ENCODE data around the gene TXNL4B.
"Not testable (repeated sequence)": the region's sequence is repeated elsewhere in the genome, so short reads cannot be mapped to it uniquely, and the experiment has no call there.

Gene TXNL4B

DNA sequence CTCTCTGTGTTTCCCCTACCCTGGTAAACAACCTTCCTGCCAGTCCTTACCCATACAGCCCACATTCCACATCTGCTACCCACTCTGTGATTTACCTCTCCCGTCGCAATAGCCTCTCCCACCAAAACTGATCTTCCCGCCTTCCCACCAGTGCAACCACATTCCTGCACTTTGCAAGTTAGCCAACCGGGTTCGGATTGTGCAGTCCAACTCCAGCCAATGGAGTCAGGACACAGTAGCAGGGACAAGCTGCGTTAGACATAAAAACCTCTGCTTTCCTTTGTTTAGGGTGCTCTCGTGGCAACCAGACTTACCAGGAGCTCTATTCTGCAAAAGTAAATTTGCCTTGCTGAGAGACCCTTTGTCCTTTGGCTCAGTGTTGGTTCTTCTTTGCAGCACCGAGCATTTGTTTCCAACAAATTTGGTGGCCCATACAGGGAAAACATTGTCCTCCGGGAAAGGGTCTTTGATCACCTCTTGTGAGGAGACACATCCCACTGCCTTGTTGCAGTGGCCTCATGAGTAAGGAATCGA is 29.0 kb downstream of the TXNL4B start:
- Histone ChIP-seq H3K36me3 (ENCODE audit: control insufficient read depth, insufficient read depth, low read length) (no peaks in the 10 kb centered on the region), H3K27me3 (ENCODE audit: control insufficient read depth, insufficient read depth, low read length) (no peaks in the 10 kb centered on the region), H3K9me3 (ENCODE audit: control insufficient read depth, low read length) (no peaks in the 10 kb centered on the region), H3K9ac (ENCODE audit: low read length) (no peak overlapping the region), H3K4me3 (ENCODE audit: low read length) (no peak overlapping the region), H3K4me1 (ENCODE audit: control insufficient read depth, insufficient read depth, low read length) (no peaks in the 10 kb centered on the region)

DNA sequence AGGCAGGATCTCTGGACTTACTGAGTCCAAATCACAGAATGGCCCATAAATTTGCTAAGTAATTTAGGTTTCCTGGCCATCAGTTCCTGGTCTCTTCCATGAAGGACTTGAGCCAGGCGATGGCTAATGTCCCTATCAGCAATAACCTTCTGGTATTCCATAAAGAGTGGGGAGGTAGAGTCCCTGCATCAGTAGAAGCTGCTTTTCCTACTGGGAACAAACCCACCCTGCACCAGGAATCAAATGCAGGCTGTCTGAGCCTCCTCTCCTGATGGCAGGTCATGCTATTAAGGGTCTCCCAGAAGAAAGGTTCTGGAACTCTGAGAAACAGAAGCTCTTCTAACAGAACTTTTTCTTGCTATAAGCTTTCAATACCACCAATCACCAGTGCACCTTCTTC is 31.9 kb downstream of the TXNL4B start:
- no peak overlapping the region for H3K9ac ChIP-seq (ENCODE audit: low read length)
- no peaks in the 10 kb centered on the region for H3K36me3 ChIP-seq (ENCODE audit: control insufficient read depth, insufficient read depth, low read length)
- no peaks in the 10 kb centered on the region for H3K9me3 ChIP-seq (ENCODE audit: control insufficient read depth, low read length)
- H3K27me3 ChIP-seq (ENCODE audit: control insufficient read depth, insufficient read depth, low read length), result no peaks in the 10 kb centered on the region
- no peak overlapping the region for H3K4me3 ChIP-seq (ENCODE audit: low read length)
- no peaks in the 10 kb centered on the region for H3K4me1 ChIP-seq (ENCODE audit: control insufficient read depth, insufficient read depth, low read length)

DNA sequence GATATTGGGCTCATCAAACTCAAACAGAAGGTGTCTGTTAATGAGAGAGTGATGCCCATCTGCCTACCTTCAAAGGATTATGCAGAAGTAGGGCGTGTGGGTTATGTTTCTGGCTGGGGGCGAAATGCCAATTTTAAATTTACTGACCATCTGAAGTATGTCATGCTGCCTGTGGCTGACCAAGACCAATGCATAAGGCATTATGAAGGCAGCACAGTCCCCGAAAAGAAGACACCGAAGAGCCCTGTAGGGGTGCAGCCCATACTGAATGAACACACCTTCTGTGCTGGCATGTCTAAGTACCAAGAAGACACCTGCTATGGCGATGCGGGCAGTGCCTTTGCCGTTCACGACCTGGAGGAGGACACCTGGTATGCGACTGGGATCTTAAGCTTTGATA is 33.0 kb downstream of the TXNL4B start:
- Histone ChIP-seq H3K4me3 (ENCODE audit: low read length) (no peak overlapping the region), H3K4me1 (ENCODE audit: control insufficient read depth, insufficient read depth, low read length) (no peaks in the 10 kb centered on the region)

DNA sequence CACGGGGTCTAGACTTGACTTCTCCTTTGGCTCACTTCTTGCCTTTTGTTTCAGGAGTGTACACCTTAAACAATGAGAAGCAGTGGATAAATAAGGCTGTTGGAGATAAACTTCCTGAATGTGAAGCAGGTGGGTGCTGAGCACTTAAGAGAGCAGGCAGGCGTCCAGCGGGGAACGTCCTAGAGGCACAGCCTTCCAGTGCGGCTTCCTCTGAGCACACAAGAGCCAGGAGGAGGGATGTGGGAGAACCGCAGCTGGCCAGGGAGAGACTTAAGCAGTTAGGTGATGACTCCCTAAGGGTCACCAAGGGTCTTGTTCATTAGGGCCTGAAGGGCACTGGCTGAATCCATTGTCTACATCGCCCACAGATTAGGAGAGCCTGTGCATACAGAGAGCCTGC is 34.4 kb downstream of the TXNL4B start:
- not testable (repeated sequence) for H3K9ac ChIP-seq (ENCODE audit: low read length); H3K9me3 ChIP-seq (ENCODE audit: control insufficient read depth, low read length); H3K4me3 ChIP-seq (ENCODE audit: low read length); H3K4me1 ChIP-seq (ENCODE audit: control insufficient read depth, insufficient read depth, low read length); H3K27me3 ChIP-seq (ENCODE audit: control insufficient read depth, insufficient read depth, low read length); H3K36me3 ChIP-seq (ENCODE audit: control insufficient read depth, insufficient read depth, low read length)

More for the DNA sequence above, 33.0 kb downstream of the TXNL4B start:
- no peaks in the 10 kb centered on the region for H3K36me3 ChIP-seq (ENCODE audit: control insufficient read depth, insufficient read depth, low read length)
- no peak overlapping the region for H3K9ac ChIP-seq (ENCODE audit: low read length)
- no peaks in the 10 kb centered on the region for H3K9me3 ChIP-seq (ENCODE audit: control insufficient read depth, low read length)
- H3K27me3 ChIP-seq (ENCODE audit: control insufficient read depth, insufficient read depth, low read length), result no peaks in the 10 kb centered on the region

DNA sequence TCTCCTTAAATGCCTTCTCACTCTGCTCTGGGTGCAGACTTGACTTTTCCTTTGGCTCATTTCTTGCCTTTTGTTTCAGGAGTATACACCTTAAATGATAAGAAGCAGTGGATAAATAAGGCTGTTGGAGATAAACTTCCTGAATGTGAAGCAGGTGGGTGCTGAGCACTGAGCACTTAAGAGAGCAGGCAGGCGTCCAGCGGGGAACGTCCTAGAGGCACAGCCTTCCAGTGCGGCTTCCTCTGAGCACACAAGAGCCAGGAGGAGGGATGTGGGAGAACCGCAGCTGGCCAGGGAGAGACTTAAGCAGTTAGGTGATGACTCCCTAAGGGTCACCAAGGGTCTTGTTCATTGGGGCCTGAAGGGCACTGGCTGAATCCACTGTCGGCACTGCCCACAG is 36.1 kb downstream of the TXNL4B start:
- H3K36me3 ChIP-seq (ENCODE audit: control insufficient read depth, insufficient read depth, low read length); H3K9me3 ChIP-seq (ENCODE audit: control insufficient read depth, low read length); H3K4me1 ChIP-seq (ENCODE audit: control insufficient read depth, insufficient read depth, low read length); H3K4me3 ChIP-seq (ENCODE audit: low read length); H3K27me3 ChIP-seq (ENCODE audit: control insufficient read depth, insufficient read depth, low read length); H3K9ac ChIP-seq (ENCODE audit: low read length): not testable (repeated sequence)

DNA sequence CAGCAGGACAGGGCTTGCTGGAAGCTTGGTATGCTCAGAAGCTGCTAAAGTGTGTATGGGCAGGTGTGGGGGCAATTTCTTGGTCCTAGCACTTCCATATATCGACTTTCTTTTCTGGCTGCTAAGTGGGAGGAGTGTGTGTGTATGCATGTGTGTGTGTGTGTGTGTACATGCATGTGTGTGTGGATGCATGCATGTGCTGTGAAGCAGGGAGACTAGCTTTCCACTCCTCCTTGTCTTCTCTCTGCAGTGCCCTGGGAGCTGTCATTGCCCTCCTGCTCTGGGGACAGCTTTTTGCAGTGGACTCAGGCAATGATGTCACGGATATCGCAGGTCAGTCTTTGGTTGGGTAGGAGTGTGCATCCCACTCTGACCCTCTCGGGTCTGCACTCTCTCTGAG is 37.5 kb downstream of the TXNL4B start:
- Histone ChIP-seq H3K27me3 (ENCODE audit: control insufficient read depth, insufficient read depth, low read length) (no peaks in the 10 kb centered on the region), H3K4me1 (ENCODE audit: control insufficient read depth, insufficient read depth, low read length) (no peaks in the 10 kb centered on the region), H3K36me3 (ENCODE audit: control insufficient read depth, insufficient read depth, low read length) (no peaks in the 10 kb centered on the region), H3K9me3 (ENCODE audit: control insufficient read depth, low read length) (no peaks in the 10 kb centered on the region), H3K9ac (ENCODE audit: low read length) (no peak overlapping the region), H3K4me3 (ENCODE audit: low read length) (no peak overlapping the region)

DNA sequence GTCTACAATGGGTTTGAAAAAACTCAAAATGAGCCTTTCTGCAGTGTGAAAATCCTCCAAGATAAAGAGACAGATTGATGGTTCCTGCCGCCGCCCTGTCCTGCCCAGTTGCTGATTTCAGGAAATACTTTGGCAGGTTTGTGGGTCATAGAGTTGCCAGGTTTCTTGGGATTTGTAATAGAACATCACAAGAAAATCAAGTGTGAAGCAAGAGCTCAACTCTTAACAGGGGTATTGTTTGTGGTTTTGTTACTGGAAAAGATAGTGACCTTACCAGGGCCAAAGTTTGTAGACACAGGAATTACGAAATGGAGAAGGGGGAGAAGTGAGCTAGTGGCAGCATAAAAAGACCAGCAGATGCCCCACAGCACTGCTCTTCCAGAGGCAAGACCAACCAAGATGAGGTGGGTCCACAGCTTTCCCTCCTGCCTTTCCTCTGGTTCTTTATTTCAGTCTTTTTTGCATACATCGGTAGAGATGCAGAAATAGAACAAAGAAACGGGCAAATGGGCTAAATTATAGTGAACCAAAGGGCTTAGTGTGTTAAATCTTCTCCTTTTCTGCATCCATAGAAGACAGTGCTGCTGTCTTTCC is 39.1 kb downstream of the TXNL4B start, which contains the start of gene HP:
Gene HP (plus strand): TSS at position 252 of the 594 bp plus-strand sequence. CDS start 148 bp downstream, at position 400.
- H3K9ac ChIP-seq (ENCODE audit: low read length); H3K4me1 ChIP-seq (ENCODE audit: control insufficient read depth, insufficient read depth, low read length); H3K27me3 ChIP-seq (ENCODE audit: control insufficient read depth, insufficient read depth, low read length); H3K4me3 ChIP-seq (ENCODE audit: low read length); H3K36me3 ChIP-seq (ENCODE audit: control insufficient read depth, insufficient read depth, low read length); H3K9me3 ChIP-seq (ENCODE audit: control insufficient read depth, low read length): not testable (repeated sequence)

DNA sequence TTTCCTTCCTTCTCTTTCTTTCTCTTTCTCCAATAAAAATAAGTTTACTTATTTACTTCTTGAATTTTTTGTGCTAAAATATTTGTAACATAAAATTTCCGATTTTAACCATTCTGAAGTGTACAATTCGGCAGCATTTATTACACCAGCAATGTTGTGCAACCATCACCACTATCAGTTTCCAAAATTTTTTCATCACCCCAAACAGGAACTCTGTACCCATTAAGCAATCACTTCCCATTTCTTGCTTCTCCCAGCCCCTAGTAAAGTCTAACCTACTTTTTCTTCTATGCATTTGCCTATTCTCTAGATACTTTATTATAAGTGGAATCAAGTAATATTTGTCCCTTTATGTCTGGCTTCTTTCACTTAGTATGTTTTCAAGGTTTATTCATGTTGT is 41.6 kb downstream of the TXNL4B start:
- no peaks in the 10 kb centered on the region for H3K36me3 ChIP-seq (ENCODE audit: control insufficient read depth, insufficient read depth, low read length)
- H3K4me3 ChIP-seq (ENCODE audit: low read length), result no peak overlapping the region
- no peaks in the 10 kb centered on the region for H3K4me1 ChIP-seq (ENCODE audit: control insufficient read depth, insufficient read depth, low read length)
- no peaks in the 10 kb centered on the region for H3K9me3 ChIP-seq (ENCODE audit: control insufficient read depth, low read length)
- H3K9ac ChIP-seq (ENCODE audit: low read length), result no peak overlapping the region
- no peaks in the 10 kb centered on the region for H3K27me3 ChIP-seq (ENCODE audit: control insufficient read depth, insufficient read depth, low read length)

DNA sequence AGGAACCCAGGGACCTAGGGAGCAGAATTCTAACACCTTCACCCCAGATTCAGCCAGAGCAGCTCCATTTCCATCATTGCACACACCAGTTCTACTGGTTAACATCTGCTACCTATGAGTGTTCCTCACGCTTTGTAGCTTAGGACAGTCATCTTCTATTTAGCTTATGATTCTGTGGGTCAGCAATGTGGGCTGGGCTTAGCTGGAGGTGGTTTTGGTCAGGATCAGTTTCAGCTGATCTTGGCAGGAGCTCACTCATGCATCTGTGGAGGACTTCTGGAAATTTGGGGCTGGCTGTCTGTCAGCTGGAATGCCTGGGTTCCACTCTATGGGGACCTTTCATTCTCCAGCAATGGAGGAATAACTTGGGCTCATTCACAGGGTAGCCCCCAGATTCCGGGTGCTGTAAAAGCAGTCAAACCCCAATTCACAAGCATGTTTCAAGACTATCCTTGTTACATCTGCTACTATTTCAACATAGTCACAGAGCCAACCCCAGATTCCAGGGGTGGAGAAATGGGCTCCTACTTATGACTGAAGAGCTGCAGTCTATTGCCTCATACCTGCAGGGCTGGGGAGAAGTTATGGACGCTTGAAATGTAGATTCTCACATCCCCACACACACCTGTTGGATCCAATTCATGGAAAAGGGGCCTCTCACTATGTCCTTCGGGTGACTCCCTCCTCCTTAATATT is 42.5 kb downstream of the TXNL4B start:
- H3K4me3 ChIP-seq (ENCODE audit: low read length), result no peak overlapping the region
- H3K9me3 ChIP-seq (ENCODE audit: control insufficient read depth, low read length), result no peaks in the 10 kb centered on the region
- no peaks in the 10 kb centered on the region for H3K4me1 ChIP-seq (ENCODE audit: control insufficient read depth, insufficient read depth, low read length)
- no peaks in the 10 kb centered on the region for H3K27me3 ChIP-seq (ENCODE audit: control insufficient read depth, insufficient read depth, low read length)
- H3K9ac ChIP-seq (ENCODE audit: low read length), result no peak overlapping the region
- H3K36me3 ChIP-seq (ENCODE audit: control insufficient read depth, insufficient read depth, low read length), result no peaks in the 10 kb centered on the region

DNA sequence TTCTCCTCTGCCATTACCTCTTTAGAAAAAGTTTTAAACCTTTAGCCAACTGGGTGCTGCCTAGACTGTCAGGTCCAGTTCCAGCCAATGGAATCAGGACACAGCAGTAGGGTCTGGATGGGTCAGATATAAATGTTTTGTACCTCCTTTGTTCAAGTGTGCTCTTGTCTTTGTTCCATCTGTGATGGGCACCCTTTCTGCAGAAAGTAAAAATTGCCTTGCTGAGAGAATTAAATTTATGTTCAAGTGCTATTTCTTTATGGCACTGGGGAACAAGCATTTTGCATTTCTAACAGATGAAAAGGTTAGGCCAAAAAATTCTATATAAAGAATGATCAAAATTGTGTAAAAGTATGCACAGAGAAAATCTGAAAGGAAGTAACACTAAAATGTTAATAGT is 44.3 kb downstream of the TXNL4B start:
- Histone ChIP-seq H3K4me3 (ENCODE audit: low read length) (no peak overlapping the region), H3K36me3 (ENCODE audit: control insufficient read depth, insufficient read depth, low read length) (no peaks in the 10 kb centered on the region), H3K27me3 (ENCODE audit: control insufficient read depth, insufficient read depth, low read length) (no peaks in the 10 kb centered on the region), H3K9ac (ENCODE audit: low read length) (no peak overlapping the region), H3K4me1 (ENCODE audit: control insufficient read depth, insufficient read depth, low read length) (no peaks in the 10 kb centered on the region), H3K9me3 (ENCODE audit: control insufficient read depth, low read length) (no peaks in the 10 kb centered on the region)

DNA sequence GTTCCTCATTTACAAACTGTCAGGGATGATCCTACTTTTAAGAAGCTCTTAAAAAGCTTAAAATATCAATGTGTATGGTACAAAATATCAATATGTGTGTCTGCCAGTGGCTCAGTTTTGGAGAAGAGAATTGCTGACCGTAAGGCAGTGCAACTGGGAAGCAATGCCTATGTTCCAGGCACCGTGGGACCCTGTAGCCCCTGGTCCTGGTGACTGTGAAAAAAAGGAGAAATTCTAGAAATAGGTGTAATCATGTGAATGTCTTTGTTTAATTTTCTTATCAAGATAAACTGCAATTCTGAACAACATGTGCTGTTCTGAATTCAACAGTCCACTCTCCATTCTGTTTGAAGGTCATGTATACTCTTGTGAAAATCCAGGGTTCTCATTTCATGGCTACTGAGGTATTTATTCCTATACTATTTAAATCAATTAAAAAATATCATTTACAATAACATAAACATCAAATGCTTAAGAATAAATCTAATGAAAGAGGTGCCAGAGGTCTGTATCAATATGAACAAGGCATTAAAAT is 48.5 kb downstream of the TXNL4B start:
- H3K27me3 ChIP-seq (ENCODE audit: control insufficient read depth, insufficient read depth, low read length), result no peaks in the 10 kb centered on the region
- no peak overlapping the region for H3K9ac ChIP-seq (ENCODE audit: low read length)
- H3K4me3 ChIP-seq (ENCODE audit: low read length), result no peak overlapping the region
- H3K4me1 ChIP-seq (ENCODE audit: control insufficient read depth, insufficient read depth, low read length), result peaks cover 5% of the 10 kb centered on the region
- H3K9me3 ChIP-seq (ENCODE audit: control insufficient read depth, low read length), result no peaks in the 10 kb centered on the region
- no peaks in the 10 kb centered on the region for H3K36me3 ChIP-seq (ENCODE audit: control insufficient read depth, insufficient read depth, low read length)

DNA sequence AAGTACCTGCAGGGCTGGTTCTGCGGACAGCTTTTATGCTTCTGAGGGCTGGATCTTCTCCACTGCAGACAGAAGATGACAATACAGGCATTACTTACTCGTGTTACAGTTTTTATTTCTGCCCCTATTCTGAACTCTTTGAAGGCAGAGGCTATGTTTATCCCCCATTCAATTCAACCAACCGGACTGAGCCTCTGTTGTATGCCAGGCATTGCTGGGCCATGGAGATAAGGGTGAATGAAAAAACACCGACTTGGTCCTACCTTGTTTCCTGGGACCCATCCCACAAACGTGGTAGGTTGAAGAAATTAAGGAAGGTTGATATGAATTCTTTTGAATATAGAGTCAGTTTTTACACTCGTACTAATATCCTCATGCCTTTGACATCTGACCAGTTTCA is 49.1 kb downstream of the TXNL4B start:
- Histone ChIP-seq H3K9ac (ENCODE audit: low read length) (no peak overlapping the region), H3K9me3 (ENCODE audit: control insufficient read depth, low read length) (no peaks in the 10 kb centered on the region), H3K4me3 (ENCODE audit: low read length) (no peak overlapping the region), H3K27me3 (ENCODE audit: control insufficient read depth, insufficient read depth, low read length) (no peaks in the 10 kb centered on the region), H3K4me1 (ENCODE audit: control insufficient read depth, insufficient read depth, low read length) (peaks cover 5% of the 10 kb centered on the region), H3K36me3 (ENCODE audit: control insufficient read depth, insufficient read depth, low read length) (no peaks in the 10 kb centered on the region)

Data from mucosa of stomach (tissue), 1 donor.